ENCODE measurements around the gene MYOCD. TPM values are rescaled to one million over a fixed set of nuclear protein-coding genes. Genes with fewer than 3 reads are reported as not detected.

The MYOCD gene
- polyA plus RNA-seq, 1 donor (not counting 4 experiments of a cell fraction or from before 2014, with no cell fraction given) = not detected

GRCh38 chr17:12664252-12664651 is 1.4 kb upstream of the MYOCD start:
- peaks cover 37% of the 10 kb centered on the region for H3K27me3 ChIP-seq (ENCODE audit: control insufficient read depth, extremely low read depth, insufficient read depth, low read length)
- no peak overlapping the region for H3K27ac ChIP-seq (ENCODE audit: control insufficient read depth, insufficient read depth, low read length)
- DNase-seq (ENCODE audit: low read depth, low spot score) (no peak), FAIRE-seq (no peak)
- H3K9me3 ChIP-seq (ENCODE audit: control insufficient read depth, low read depth, low read length) = no peaks in the 10 kb centered on the region
- dilution Hi-C loops (cut with MboI; ENCODE audit: extremely low pct_ligation_motif_present, low sequenced_read_pairs) = no loop called here
- H3K4me2 ChIP-seq (ENCODE audit: control insufficient read depth, extremely low read depth, insufficient read depth, low read depth, low read length) = no peak overlapping the region
- no peaks in the 10 kb centered on the region for H3K79me2 ChIP-seq (ENCODE audit: control insufficient read depth, insufficient read depth, low read length)
- H3K9me1 ChIP-seq (ENCODE audit: control insufficient read depth, extremely low read depth, insufficient read depth, low read length) = no peaks in the 10 kb centered on the region
- H3K4me1 ChIP-seq (ENCODE audit: control insufficient read depth, extremely low read depth, insufficient read depth, low read length) = peaks cover 10% of the 10 kb centered on the region
- H2AFZ ChIP-seq (ENCODE audit: control insufficient read depth, low read length) = no peak overlapping the region
- H3K36me3 ChIP-seq (ENCODE audit: control insufficient read depth in 2 of 2, extremely low read depth in 1 of 2, insufficient read depth in 2 of 2, low read length in 2 of 2) = no peaks in the 10 kb centered on the region
- no peak overlapping the region for H3K9ac ChIP-seq (ENCODE audit: control insufficient read depth, extremely low read depth, insufficient read depth, low read length)
- H4K20me1 ChIP-seq (ENCODE audit: control insufficient read depth, extremely low read depth, insufficient read depth, low read length) = no peaks in the 10 kb centered on the region
- no peak for TF ChIP-seq EZH2 (IDR thresholded peaks at IDR 0.05; ENCODE audit: low read length)
- no peak for TF ChIP-seq CTCF (optimal IDR thresholded peaks at IDR 0.05 in 1 of 3, IDR thresholded peaks at IDR 0.05 in 1 of 3, conservative IDR thresholded peaks at IDR 0.05 in 1 of 3; ENCODE audit: extremely low read depth in 1 of 3, insufficient read depth in 2 of 3, low read length in 3 of 3)
- no peak overlapping the region for H3K4me3 ChIP-seq (ENCODE audit: control insufficient read depth in 2 of 3, extremely low read depth in 1 of 3, insufficient read depth in 2 of 3, low read depth in 1 of 3, low read length in 3 of 3)

GRCh38 chr17:12664894-12665262 is 812 bp upstream of the MYOCD start:
- DNase-seq (ENCODE audit: low read depth, low spot score) (no peak), FAIRE-seq (no peak)
- H3K4me2 ChIP-seq (ENCODE audit: control insufficient read depth, extremely low read depth, insufficient read depth, low read depth, low read length) = peak overlapping the region; percentile 94

More at GRCh38 chr17:12664894-12665262, 812 bp upstream of the MYOCD start:
- peaks cover 37% of the 10 kb centered on the region for H3K27me3 ChIP-seq (ENCODE audit: control insufficient read depth, extremely low read depth, insufficient read depth, low read length)
- no peaks in the 10 kb centered on the region for H3K79me2 ChIP-seq (ENCODE audit: control insufficient read depth, insufficient read depth, low read length)
- H4K20me1 ChIP-seq (ENCODE audit: control insufficient read depth, extremely low read depth, insufficient read depth, low read length) = no peaks in the 10 kb centered on the region
- peak overlapping the region; percentile 37 to 82 (median 72) for H3K4me3 ChIP-seq (ENCODE audit: control insufficient read depth in 2 of 3, extremely low read depth in 1 of 3, insufficient read depth in 2 of 3, low read depth in 1 of 3, low read length in 3 of 3)
- TF ChIP-seq EZH2 (IDR thresholded peaks at IDR 0.05; ENCODE audit: low read length) = no peak
- no peak for TF ChIP-seq CTCF (optimal IDR thresholded peaks at IDR 0.05 in 1 of 3, IDR thresholded peaks at IDR 0.05 in 1 of 3, conservative IDR thresholded peaks at IDR 0.05 in 1 of 3; ENCODE audit: extremely low read depth in 1 of 3, insufficient read depth in 2 of 3, low read length in 3 of 3)
- peaks cover 10% of the 10 kb centered on the region for H3K4me1 ChIP-seq (ENCODE audit: control insufficient read depth, extremely low read depth, insufficient read depth, low read length)
- H3K36me3 ChIP-seq (ENCODE audit: control insufficient read depth in 2 of 2, extremely low read depth in 1 of 2, insufficient read depth in 2 of 2, low read length in 2 of 2) = no peaks in the 10 kb centered on the region
- peak overlapping the region; percentile 86 for H2AFZ ChIP-seq (ENCODE audit: control insufficient read depth, low read length)
- H3K27ac ChIP-seq (ENCODE audit: control insufficient read depth, insufficient read depth, low read length) = no peak overlapping the region
- no peaks in the 10 kb centered on the region for H3K9me1 ChIP-seq (ENCODE audit: control insufficient read depth, extremely low read depth, insufficient read depth, low read length)
- H3K9ac ChIP-seq (ENCODE audit: control insufficient read depth, extremely low read depth, insufficient read depth, low read length) = peak overlapping the region; percentile 37
- H3K9me3 ChIP-seq (ENCODE audit: control insufficient read depth, low read depth, low read length) = no peaks in the 10 kb centered on the region
- dilution Hi-C loops (cut with MboI; ENCODE audit: extremely low pct_ligation_motif_present, low sequenced_read_pairs) = no loop called here
